HCT116 (cell line): ENCODE measurements around the gene MYLIP. TPM values are rescaled to one million over a fixed set of nuclear protein-coding genes. Genes with fewer than 3 reads are reported as not detected.
A peak's percentile ranks its signal among the peaks of the same experiment; 100 is the strongest.

Source experiments
- ATAC-seq: fragments of 200-7000 bp; cut with Tn5 transposase; 2 replicates; pipeline ENCODE4 v1.9.1; 2020; ENCODE audit warnings: mild to moderate bottlenecking, moderate library complexity
- BruUV-seq: library from RNA; stranded (reverse); fragments of 400-500 nt; replicated peaks from 2 replicates; lab custom pipeline; 2021; lab: Mats Ljungman, UMichigan
- CTCF ChIA-PET: fragments of 300-600 bp; sonication (Branson Sonifier 250); formaldehyde crosslinking; loops from one replicate; lab custom pipeline; 2021; ENCODE audit warnings: antibody characterized with exemption; lab: Charles Lee
- POLR2A ChIA-PET: fragments of 300-600, 350-600 bp; sonication (Branson Sonifier 250); formaldehyde crosslinking; loops from one replicate; lab custom pipeline; 2021; ENCODE audit warnings: antibody characterized with exemption; lab: Charles Lee
- RAD21 ChIA-PET, 2 experiments: fragments of 300-600 bp; sonication (Branson Sonifier 250); formaldehyde crosslinking; loops; one replicate each; lab custom pipeline; 2023; ENCODE audit warnings: low total read pairs in 2 of 2; ENCODE audit not compliant: uncharacterized antibody in 2 of 2, unreplicated experiment in 2 of 2, low non-redundant PET in 1 of 2; lab: Charles Lee
- DNase-seq: peaks from one replicate; pipeline ENCODE4 v3.0.0-alpha.2; 2010; ENCODE audit warnings: low read depth, low spot score
- H2AFZ ChIP-seq: fragments of 200-600 bp; shearing (Covaris generic), sonication (generic); 2 replicates; pipeline ENCODE4 v1.6.1; 2017; ENCODE audit warnings: low read depth, mixed run types, mixed read lengths, antibody characterized with exemption, low read length; ENCODE audit not compliant: poor library complexity, severe bottlenecking
- H3K27ac ChIP-seq: 2 replicates; pipeline ENCODE4 v1.5.1; 2012; ENCODE audit warnings: low read depth, low read length
- H3K27me3 ChIP-seq: fragments of 200-600 bp; sonication (generic); 2 replicates; pipeline ENCODE4 v1.6.1; 2016; ENCODE audit warnings: mixed run types, low read length, mixed read lengths; ENCODE audit not compliant: insufficient read depth
- H3K36me3 ChIP-seq, 2 experiments: fragments of 200-500 bp in 1 of 2; fragments of 200-600 bp in 1 of 2; sonication (Bioruptor generic) in 1 of 2; sonication (generic) in 1 of 2; 2 replicates each; pipeline versions ENCODE4 v1.5.1 to v1.6.1; 2014 to 2016; ENCODE audit warnings: low read length in 2 of 2, inconsistent platforms in 1 of 2, mixed read lengths in 1 of 2, mixed run types in 1 of 2; ENCODE audit not compliant: insufficient read depth in 2 of 2, control insufficient read depth in 1 of 2
- H3K4me1 ChIP-seq, 2 experiments: fragments of 200-600 bp in 1 of 2; sonication (generic) in 1 of 2; 2 replicates each; pipeline versions ENCODE4 v1.5.1 to v1.6.1; 2012 to 2017; ENCODE audit warnings: low read length in 2 of 2, inconsistent platforms in 1 of 2, mild to moderate bottlenecking in 1 of 2, mixed read lengths in 1 of 2, mixed run types in 1 of 2, moderate library complexity in 1 of 2; ENCODE audit not compliant: insufficient read depth in 2 of 2, control insufficient read depth in 1 of 2
- H3K4me2 ChIP-seq: fragments of 200-600 bp; sonication (generic); 2 replicates; pipeline ENCODE4 v1.6.1; 2017; ENCODE audit warnings: mixed run types, low read length, mixed read lengths
- H3K4me3 ChIP-seq, 2 experiments: fragments of 200-600 bp in 1 of 2; sonication (generic) in 1 of 2; replicated peaks in 1 of 2; 2 replicates each; pipeline ENCODE4 v1.5.1; 2011 to 2016; ENCODE audit warnings: low read length in 2 of 2, control low read depth in 1 of 2, low read depth in 1 of 2, mild to moderate bottlenecking in 1 of 2, mixed read lengths in 1 of 2, mixed run types in 1 of 2
- H3K79me2 ChIP-seq: fragments of 200-600 bp; sonication (generic); 2 replicates; pipeline ENCODE4 v1.6.1; 2017; ENCODE audit warnings: mild to moderate bottlenecking, mixed run types, low read length, moderate library complexity, mixed read lengths; ENCODE audit not compliant: insufficient read depth
- H3K9ac ChIP-seq: fragments of 200-600 bp; sonication (generic); 2 replicates; pipeline ENCODE4 v1.6.1; 2016; ENCODE audit warnings: low read length, mixed read lengths
- H3K9me2 ChIP-seq: fragments of 200-600 bp; sonication (generic), shearing (Covaris generic); 2 replicates; pipeline ENCODE4 v1.6.1; 2017; ENCODE audit warnings: mixed run types, mild to moderate bottlenecking, moderate library complexity; ENCODE audit not compliant: insufficient read depth
- H3K9me3 ChIP-seq, 2 experiments: fragments of 200-500 bp in 1 of 2; fragments of 200-600 bp in 1 of 2; sonication (Bioruptor generic) in 1 of 2; sonication (generic) in 1 of 2; 2 replicates each; pipeline ENCODE4 v1.6.1; 2014 to 2017; ENCODE audit warnings: low read length in 2 of 2, mixed read lengths in 2 of 2, inconsistent platforms in 1 of 2, low read depth in 1 of 2, mild to moderate bottlenecking in 1 of 2, mixed run types in 1 of 2, moderate library complexity in 1 of 2; ENCODE audit not compliant: control insufficient read depth in 1 of 2, insufficient read depth in 1 of 2
- H4K20me1 ChIP-seq: fragments of 200-600 bp; sonication (generic), shearing (Covaris generic); 2 replicates; pipeline ENCODE4 v1.6.1; 2017; ENCODE audit warnings: mixed run types, mild to moderate bottlenecking, moderate library complexity; ENCODE audit not compliant: insufficient read depth
- CBX3 ChIP-seq: IDR thresholded peaks from 2 replicates; pipeline ENCODE4 v1.6.1; 2012; ENCODE audit warnings: low read depth
- intact Hi-C: fragments of 100-400 bp; cut with micrococcal nuclease; formaldehyde crosslinking; loops from 2 replicates; pipeline ENCODE4 v1.10.0; 2022
- microRNA-seq: library from miRNA; unstranded; fragments of <30 nt; microRNA quantifications from one replicate; pipeline ENCODE4, GENCODE V29; 2016; ENCODE audit warnings: borderline number of aligned reads
- total RNA-seq: library from RNA; stranded (reverse); gene quantifications from one replicate; pipeline ENCODE4 v1.2.1, GENCODE V29; 2021; ENCODE audit not compliant: unreplicated experiment
- TF ChIP-seq, protein P1 (sequence below): IDR thresholded peaks from 2 replicates; pipeline ENCODE4 v1.6.1; 2012; ENCODE audit warnings: low read depth

Gene MYLIP
- total RNA-seq, 1 experiment from 2014 or later = 10.6 TPM

DNA sequence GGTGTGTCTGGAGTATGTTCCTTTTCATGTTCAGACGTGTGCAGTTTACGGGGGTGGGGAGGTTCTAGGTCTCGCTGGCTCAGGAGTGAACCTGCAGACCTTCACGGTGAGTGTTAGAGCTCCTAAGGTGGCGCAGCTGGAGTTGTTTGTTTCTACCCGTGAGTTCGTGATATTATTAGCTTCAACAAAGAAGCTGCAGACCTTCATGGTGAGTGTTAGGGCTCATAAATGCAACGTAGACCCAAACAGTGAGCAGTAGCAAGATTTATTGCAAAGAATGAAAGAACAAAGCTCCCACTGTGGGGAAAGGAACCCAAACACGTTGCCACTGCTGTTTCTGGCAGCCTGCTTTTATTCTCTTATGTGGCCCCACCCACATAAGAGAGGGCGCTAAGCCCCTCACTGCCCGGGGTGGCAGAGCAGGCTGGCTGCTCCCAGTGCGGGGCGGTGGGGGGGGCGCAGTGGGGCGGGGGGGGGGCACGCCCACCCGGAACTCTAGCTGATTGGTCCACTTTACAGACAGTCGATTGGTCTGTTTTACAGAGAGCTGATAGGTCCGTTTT lies 68.2 kb downstream of the MYLIP start:
- Histone ChIP-seq H3K4me2 (no peak overlapping the region), H3K27ac (no peak overlapping the region), H3K9me2 (no peaks in the 10 kb centered on the region), H3K9me3 (no peaks in the 10 kb centered on the region), H3K9ac (no peak overlapping the region), H3K79me2 (no peaks in the 10 kb centered on the region), H3K4me3 (no peak overlapping the region), H3K36me3 (no peaks in the 10 kb centered on the region), H3K4me1 (no peaks in the 10 kb centered on the region), H4K20me1 (no peaks in the 10 kb centered on the region), H2AFZ (no peak overlapping the region), H3K27me3 (no peaks in the 10 kb centered on the region)
- TF ChIP-seq, protein P1, sequence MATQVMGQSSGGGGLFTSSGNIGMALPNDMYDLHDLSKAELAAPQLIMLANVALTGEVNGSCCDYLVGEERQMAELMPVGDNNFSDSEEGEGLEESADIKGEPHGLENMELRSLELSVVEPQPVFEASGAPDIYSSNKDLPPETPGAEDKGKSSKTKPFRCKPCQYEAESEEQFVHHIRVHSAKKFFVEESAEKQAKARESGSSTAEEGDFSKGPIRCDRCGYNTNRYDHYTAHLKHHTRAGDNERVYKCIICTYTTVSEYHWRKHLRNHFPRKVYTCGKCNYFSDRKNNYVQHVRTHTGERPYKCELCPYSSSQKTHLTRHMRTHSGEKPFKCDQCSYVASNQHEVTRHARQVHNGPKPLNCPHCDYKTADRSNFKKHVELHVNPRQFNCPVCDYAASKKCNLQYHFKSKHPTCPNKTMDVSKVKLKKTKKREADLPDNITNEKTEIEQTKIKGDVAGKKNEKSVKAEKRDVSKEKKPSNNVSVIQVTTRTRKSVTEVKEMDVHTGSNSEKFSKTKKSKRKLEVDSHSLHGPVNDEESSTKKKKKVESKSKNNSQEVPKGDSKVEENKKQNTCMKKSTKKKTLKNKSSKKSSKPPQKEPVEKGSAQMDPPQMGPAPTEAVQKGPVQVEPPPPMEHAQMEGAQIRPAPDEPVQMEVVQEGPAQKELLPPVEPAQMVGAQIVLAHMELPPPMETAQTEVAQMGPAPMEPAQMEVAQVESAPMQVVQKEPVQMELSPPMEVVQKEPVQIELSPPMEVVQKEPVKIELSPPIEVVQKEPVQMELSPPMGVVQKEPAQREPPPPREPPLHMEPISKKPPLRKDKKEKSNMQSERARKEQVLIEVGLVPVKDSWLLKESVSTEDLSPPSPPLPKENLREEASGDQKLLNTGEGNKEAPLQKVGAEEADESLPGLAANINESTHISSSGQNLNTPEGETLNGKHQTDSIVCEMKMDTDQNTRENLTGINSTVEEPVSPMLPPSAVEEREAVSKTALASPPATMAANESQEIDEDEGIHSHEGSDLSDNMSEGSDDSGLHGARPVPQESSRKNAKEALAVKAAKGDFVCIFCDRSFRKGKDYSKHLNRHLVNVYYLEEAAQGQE = no peak
- TF ChIP-seq CBX3 = no peak
- DNase-seq (no peak), ATAC-seq (0 out of 2 replicates have a peak, but pooled peaks have one; percentile 20)
- POLR2A ChIA-PET = interaction anchor here (1.2 kb wide), 1 partner anchor 20 kb away, joined by 3 read pairs; no protein-coding TSS in a partner anchor
- no TSS peak for BruUV-seq
- CTCF ChIA-PET = interaction anchor here (2.1 kb wide), 1 partner anchor 14 kb away, joined by 5 read pairs; no protein-coding TSS in a partner anchor
- RAD21 ChIA-PET = no interaction called here
- intact Hi-C loops = no loop called here

Small RNA genes lying within 50 kb of the gene (microRNA-seq; reads per million reads assigned to microRNA genes)
- gene MIR4639 = not detected

Other genes starting within 250 kb of the MYLIP start
- gene GMPR, start 109.5 kb downstream of the MYLIP start, total RNA-seq = 24.0 TPM